Measurements from ENCODE around the gene ARFIP2. TPM values are rescaled to one million over a fixed set of nuclear protein-coding genes. Genes with fewer than 3 reads are reported as not detected.

The ARFIP2 gene
- polyA plus RNA-seq, 1 donor (not counting 4 experiments of a cell fraction or from before 2014, with no cell fraction given) = 66.3 TPM

- Histone ChIP-seq H2AFZ (ENCODE audit: control insufficient read depth, low read length) (no peak overlapping the region), H3K9ac (ENCODE audit: control insufficient read depth, extremely low read depth, insufficient read depth, low read length) (peak overlapping the region; percentile 78), H3K4me2 (ENCODE audit: control insufficient read depth, extremely low read depth, insufficient read depth, low read depth, low read length) (peak overlapping the region; percentile 94), H3K9me3 (ENCODE audit: control insufficient read depth, low read depth, low read length) (no peaks in the 10 kb centered on the region), H3K27ac (ENCODE audit: control insufficient read depth, insufficient read depth, low read length) (peak overlapping the region; percentile 78), H3K4me3 (ENCODE audit: control insufficient read depth in 2 of 3, extremely low read depth in 1 of 3, insufficient read depth in 2 of 3, low read depth in 1 of 3, low read length in 3 of 3) (no peak overlapping the region), H4K20me1 (ENCODE audit: control insufficient read depth, extremely low read depth, insufficient read depth, low read length) (no peaks in the 10 kb centered on the region), H3K9me1 (ENCODE audit: control insufficient read depth, extremely low read depth, insufficient read depth, low read length) (peaks cover 2% of the 10 kb centered on the region), H3K79me2 (ENCODE audit: control insufficient read depth, insufficient read depth, low read length) (peaks cover 20% of the 10 kb centered on the region), H3K4me1 (ENCODE audit: control insufficient read depth, extremely low read depth, insufficient read depth, low read length) (peaks cover 15% of the 10 kb centered on the region), H3K27me3 (ENCODE audit: control insufficient read depth, extremely low read depth, insufficient read depth, low read length) (no peaks in the 10 kb centered on the region), H3K36me3 (ENCODE audit: control insufficient read depth in 2 of 2, extremely low read depth in 1 of 2, insufficient read depth in 2 of 2, low read length in 2 of 2) (peaks cover 23 to 30% of the 10 kb centered on the region in 2 experiments)
- dilution Hi-C loops (cut with MboI; ENCODE audit: extremely low pct_ligation_motif_present, low sequenced_read_pairs) = no loop called here
- FAIRE-seq = peak; percentile 68
- DNase-seq (ENCODE audit: low read depth, low spot score) = no peak
- TF ChIP-seq EZH2 (IDR thresholded peaks at IDR 0.05; ENCODE audit: low read length) = no peak
- TF ChIP-seq CTCF (optimal IDR thresholded peaks at IDR 0.05 in 1 of 3, IDR thresholded peaks at IDR 0.05 in 1 of 3, conservative IDR thresholded peaks at IDR 0.05 in 1 of 3; ENCODE audit: extremely low read depth in 1 of 3, insufficient read depth in 2 of 3, low read length in 3 of 3) = no peak
These were observed 6.2 kb downstream of the ARFIP2 start for GRCh38 chr11:6474806-6475500.

GRCh38 chr11:6474413-6474792, 6.7 kb downstream of the ARFIP2 start:
- no peak for TF ChIP-seq EZH2 (IDR thresholded peaks at IDR 0.05; ENCODE audit: low read length)
- no peak for TF ChIP-seq CTCF (optimal IDR thresholded peaks at IDR 0.05 in 1 of 3, IDR thresholded peaks at IDR 0.05 in 1 of 3, conservative IDR thresholded peaks at IDR 0.05 in 1 of 3; ENCODE audit: extremely low read depth in 1 of 3, insufficient read depth in 2 of 3, low read length in 3 of 3)
- dilution Hi-C loops (cut with MboI; ENCODE audit: extremely low pct_ligation_motif_present, low sequenced_read_pairs) = no loop called here
- peak overlapping the region; percentile 78 for H3K27ac ChIP-seq (ENCODE audit: control insufficient read depth, insufficient read depth, low read length)
- no peaks in the 10 kb centered on the region for H3K9me1 ChIP-seq (ENCODE audit: control insufficient read depth, extremely low read depth, insufficient read depth, low read length)
- H3K9ac ChIP-seq (ENCODE audit: control insufficient read depth, extremely low read depth, insufficient read depth, low read length) = peak overlapping the region; percentile 78
- no peaks in the 10 kb centered on the region for H4K20me1 ChIP-seq (ENCODE audit: control insufficient read depth, extremely low read depth, insufficient read depth, low read length)
- no peaks in the 10 kb centered on the region for H3K27me3 ChIP-seq (ENCODE audit: control insufficient read depth, extremely low read depth, insufficient read depth, low read length)
- peak overlapping the region; percentile 94 for H3K4me2 ChIP-seq (ENCODE audit: control insufficient read depth, extremely low read depth, insufficient read depth, low read depth, low read length)
- no peaks in the 10 kb centered on the region for H3K9me3 ChIP-seq (ENCODE audit: control insufficient read depth, low read depth, low read length)
- no peak for DNase-seq (ENCODE audit: low read depth, low spot score)
- H3K36me3 ChIP-seq (ENCODE audit: control insufficient read depth in 2 of 2, extremely low read depth in 1 of 2, insufficient read depth in 2 of 2, low read length in 2 of 2) = peaks cover 21 to 28% of the 10 kb centered on the region in 2 experiments
- peaks cover 16% of the 10 kb centered on the region for H3K79me2 ChIP-seq (ENCODE audit: control insufficient read depth, insufficient read depth, low read length)
- no peak for FAIRE-seq
- peaks cover 14% of the 10 kb centered on the region for H3K4me1 ChIP-seq (ENCODE audit: control insufficient read depth, extremely low read depth, insufficient read depth, low read length)
- H3K4me3 ChIP-seq (ENCODE audit: control insufficient read depth in 2 of 3, extremely low read depth in 1 of 3, insufficient read depth in 2 of 3, low read depth in 1 of 3, low read length in 3 of 3) = peak overlapping the region; percentile 41 to 74 (median 66)
- peak overlapping the region; percentile 77 for H2AFZ ChIP-seq (ENCODE audit: control insufficient read depth, low read length)

Data from keratinocyte (primary cell).